Bronchial epithelial cell (primary cell): Measurements from ENCODE around the gene GOLGA8N. TPM values are rescaled to one million over a fixed set of nuclear protein-coding genes. Genes with fewer than 3 reads are reported as not detected.

Experiments
- DNase-seq: peaks from one replicate; pipeline ENCODE4 v3.0.0-alpha.2; 2010; ENCODE audit warnings: low read depth
- FAIRE-seq: peaks from 2 replicates; lab custom pipeline; 2011; peaks lifted over from hg19 to GRCh38; lab: Jason Lieb, UNC
- H3K27me3 ChIP-seq: 2 replicates; pipeline ENCODE4 v1.5.1; 2011; ENCODE audit warnings: low read length; ENCODE audit not compliant: control insufficient read depth, insufficient read depth
- H3K36me3 ChIP-seq: 2 replicates; pipeline ENCODE4 v1.5.1; 2011; ENCODE audit warnings: low read length; ENCODE audit not compliant: control insufficient read depth, insufficient read depth
- H3K4me3 ChIP-seq: 2 replicates; pipeline ENCODE4 v1.5.1; 2011; ENCODE audit warnings: mild to moderate bottlenecking, low read depth, low read length, control low read depth
- CTCF ChIP-seq: IDR thresholded peaks from 2 replicates; pipeline ENCODE4 v1.5.1; 2011; ENCODE audit warnings: mild to moderate bottlenecking, moderate library complexity, low read length, control low read depth, inconsistent platforms; ENCODE audit not compliant: insufficient read depth, severe bottlenecking
- total RNA-seq: library from RNA; depleted of rRNA; stranded (reverse); fragments of >200 nt; gene quantifications from 2 replicates; pipeline ENCODE4 v1.2.1, GENCODE V29; 2014

Gene GOLGA8N
- total RNA-seq, 1 donor from 2014 or later = 1.6 TPM

GRCh38 chr15:32643907-32644445 is 50.7 kb downstream of the GOLGA8N start:
- no peak for FAIRE-seq
- Histone ChIP-seq H3K36me3 (no peaks in the 10 kb centered on the region), H3K4me3 (no peak overlapping the region), H3K27me3 (no peaks in the 10 kb centered on the region)
- peak; percentile 88 for DNase-seq
- no peak for TF ChIP-seq CTCF

GRCh38 chr15:32646291-32646690 is 53.0 kb downstream of the GOLGA8N start:
- H3K36me3 ChIP-seq = no peaks in the 10 kb centered on the region
- no peaks in the 10 kb centered on the region for H3K27me3 ChIP-seq
- no peak for TF ChIP-seq CTCF
- no peak overlapping the region for H3K4me3 ChIP-seq
- DNase-seq = no peak
- FAIRE-seq = no peak

GRCh38 chr15:32649342-32649741 is 56.1 kb downstream of the GOLGA8N start:
- DNase-seq = peak; percentile 37
- Histone ChIP-seq H3K27me3 (no peaks in the 10 kb centered on the region), H3K4me3 (no peak overlapping the region), H3K36me3 (no peaks in the 10 kb centered on the region)
- TF ChIP-seq CTCF = peak; percentile 50
- no peak for FAIRE-seq

DNA sequence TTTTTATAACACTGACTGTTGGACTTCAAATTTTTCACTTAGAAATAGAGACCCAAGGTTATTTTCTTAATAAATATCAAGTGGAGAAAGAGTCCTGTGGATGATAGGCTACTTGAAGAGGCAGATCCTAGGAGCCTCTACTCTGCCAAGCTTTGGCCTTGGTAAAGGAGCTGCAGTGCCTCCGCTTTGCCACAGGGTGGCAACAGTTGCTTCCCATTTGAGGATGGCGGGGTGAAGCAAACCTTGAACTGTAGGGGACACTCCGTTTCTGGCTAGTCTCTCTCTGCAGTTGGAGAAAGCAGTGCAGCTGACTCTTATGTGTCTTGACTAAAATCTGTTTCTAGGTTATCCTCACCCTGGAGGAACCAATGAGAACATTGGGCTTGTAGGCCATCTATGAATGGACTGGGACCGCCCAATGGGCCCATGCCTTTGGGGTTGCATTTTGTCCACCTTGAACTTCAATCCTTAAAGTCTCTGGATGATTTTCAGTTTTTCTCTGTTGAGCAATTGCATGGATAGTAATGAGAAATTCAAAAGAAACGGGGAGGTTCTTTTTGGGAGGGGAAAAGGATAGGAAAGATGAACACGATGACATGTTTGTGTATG is 58.1 kb downstream of the GOLGA8N start:
- H3K36me3 ChIP-seq = no peaks in the 10 kb centered on the region
- TF ChIP-seq CTCF = peak; percentile 97
- no peak overlapping the region for H3K4me3 ChIP-seq
- H3K27me3 ChIP-seq = no peaks in the 10 kb centered on the region
- peak; percentile 69 for DNase-seq
- FAIRE-seq = no peak

- no peak overlapping the region for H3K4me3 ChIP-seq
- no peaks in the 10 kb centered on the region for H3K36me3 ChIP-seq
- peak; percentile 52 for DNase-seq
- FAIRE-seq = no peak
- no peaks in the 10 kb centered on the region for H3K27me3 ChIP-seq
- TF ChIP-seq CTCF = no peak
These were observed 58.9 kb downstream of the GOLGA8N start for GRCh38 chr15:32652178-32652577.

- H3K4me3 ChIP-seq = no peak overlapping the region
- FAIRE-seq (no peak), DNase-seq (peak; percentile 50)
- H3K27me3 ChIP-seq = no peaks in the 10 kb centered on the region
- no peak for TF ChIP-seq CTCF
- H3K36me3 ChIP-seq = no peaks in the 10 kb centered on the region
These were observed 62.8 kb downstream of the GOLGA8N start for GRCh38 chr15:32656091-32656490.
